Progenitor cell of endocrine pancreas (in vitro differentiated cells): Measurements from ENCODE around the gene LAPTM5. TPM values are rescaled to one million over a fixed set of nuclear protein-coding genes. Genes with fewer than 3 reads are reported as not detected.

ENCODE experiments used
- DNase-seq: peaks from one replicate; pipeline ENCODE4 v3.0.0; 2021; ENCODE audit warnings: low spot score; ENCODE audit not compliant: unreplicated experiment
- H3K27ac Mint-ChIP-seq: 2 replicates; pipeline ENCODE4 v1.8.0; 2021; ENCODE audit warnings: mild to moderate bottlenecking, moderate library complexity, mixed read lengths
- H3K27me3 Mint-ChIP-seq: 2 replicates; pipeline ENCODE4 v1.8.0; 2021; ENCODE audit warnings: mixed read lengths
- H3K36me3 Mint-ChIP-seq: 2 replicates; pipeline ENCODE4 v1.8.0; 2022; ENCODE audit warnings: mixed read lengths; ENCODE audit not compliant: insufficient read depth
- H3K4me1 Mint-ChIP-seq: 2 replicates; pipeline ENCODE4 v1.8.0; 2021; ENCODE audit warnings: low read depth, mixed read lengths
- H3K4me3 Mint-ChIP-seq: 2 replicates; pipeline ENCODE4 v1.8.0; 2021; ENCODE audit warnings: low read depth, mild to moderate bottlenecking, moderate library complexity, mixed read lengths
- H3K9me3 Mint-ChIP-seq: 2 replicates; pipeline ENCODE4 v1.8.0; 2021; ENCODE audit warnings: low read depth, mixed read lengths
- total RNA-seq: library from RNA; stranded (reverse); gene quantifications from 2 replicates; pipeline ENCODE4 v1.2.1, GENCODE V29; 2021
- TF ChIP-seq, protein P1 (sequence below): fragments of 200-600 bp; sonication (generic); IDR thresholded peaks from one replicate; pipeline ENCODE4 v1.5.0; 2021; ENCODE audit warnings: antibody characterized with exemption, mild to moderate bottlenecking; ENCODE audit not compliant: unreplicated experiment

LAPTM5 gene
- total RNA-seq, 1 donor from 2014 or later, result not detected

GRCh38 chr1:30687886-30688285 lies 69.7 kb downstream of the LAPTM5 start:
- H3K9me3 Mint-ChIP-seq, result no peaks in the 10 kb centered on the region
- H3K27me3 Mint-ChIP-seq, result peaks cover 26% of the 10 kb centered on the region
- peaks cover 3% of the 10 kb centered on the region for H3K4me1 Mint-ChIP-seq
- TF ChIP-seq, protein P1, sequence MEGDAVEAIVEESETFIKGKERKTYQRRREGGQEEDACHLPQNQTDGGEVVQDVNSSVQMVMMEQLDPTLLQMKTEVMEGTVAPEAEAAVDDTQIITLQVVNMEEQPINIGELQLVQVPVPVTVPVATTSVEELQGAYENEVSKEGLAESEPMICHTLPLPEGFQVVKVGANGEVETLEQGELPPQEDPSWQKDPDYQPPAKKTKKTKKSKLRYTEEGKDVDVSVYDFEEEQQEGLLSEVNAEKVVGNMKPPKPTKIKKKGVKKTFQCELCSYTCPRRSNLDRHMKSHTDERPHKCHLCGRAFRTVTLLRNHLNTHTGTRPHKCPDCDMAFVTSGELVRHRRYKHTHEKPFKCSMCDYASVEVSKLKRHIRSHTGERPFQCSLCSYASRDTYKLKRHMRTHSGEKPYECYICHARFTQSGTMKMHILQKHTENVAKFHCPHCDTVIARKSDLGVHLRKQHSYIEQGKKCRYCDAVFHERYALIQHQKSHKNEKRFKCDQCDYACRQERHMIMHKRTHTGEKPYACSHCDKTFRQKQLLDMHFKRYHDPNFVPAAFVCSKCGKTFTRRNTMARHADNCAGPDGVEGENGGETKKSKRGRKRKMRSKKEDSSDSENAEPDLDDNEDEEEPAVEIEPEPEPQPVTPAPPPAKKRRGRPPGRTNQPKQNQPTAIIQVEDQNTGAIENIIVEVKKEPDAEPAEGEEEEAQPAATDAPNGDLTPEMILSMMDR, result no peak
- H3K4me3 Mint-ChIP-seq, result no peak overlapping the region
- no peaks in the 10 kb centered on the region for H3K36me3 Mint-ChIP-seq
- DNase-seq, result no peak
- H3K27ac Mint-ChIP-seq, result no peak overlapping the region

GRCh38 chr1:30686236-30686935 lies 71.2 kb downstream of the LAPTM5 start:
- no peak for DNase-seq
- H3K27ac Mint-ChIP-seq, result peak overlapping the region; percentile 74
- H3K27me3 Mint-ChIP-seq, result peaks cover 19% of the 10 kb centered on the region
- H3K9me3 Mint-ChIP-seq, result no peaks in the 10 kb centered on the region
- no peaks in the 10 kb centered on the region for H3K36me3 Mint-ChIP-seq
- peaks cover 3% of the 10 kb centered on the region for H3K4me1 Mint-ChIP-seq
- H3K4me3 Mint-ChIP-seq, result no peak overlapping the region
- TF ChIP-seq, protein P1, result no peak

- no peak for DNase-seq
- Mint-ChIP-seq H3K36me3 (no peaks in the 10 kb centered on the region), H3K27ac (peak overlapping the region; percentile 74), H3K27me3 (peaks cover 18% of the 10 kb centered on the region), H3K9me3 (no peaks in the 10 kb centered on the region), H3K4me3 (peak overlapping the region; percentile 59), H3K4me1 (peaks cover 3% of the 10 kb centered on the region)
- TF ChIP-seq, protein P1, result no peak
Observed at GRCh38 chr1:30685796-30686165, 71.8 kb downstream of the LAPTM5 start.

DNA sequence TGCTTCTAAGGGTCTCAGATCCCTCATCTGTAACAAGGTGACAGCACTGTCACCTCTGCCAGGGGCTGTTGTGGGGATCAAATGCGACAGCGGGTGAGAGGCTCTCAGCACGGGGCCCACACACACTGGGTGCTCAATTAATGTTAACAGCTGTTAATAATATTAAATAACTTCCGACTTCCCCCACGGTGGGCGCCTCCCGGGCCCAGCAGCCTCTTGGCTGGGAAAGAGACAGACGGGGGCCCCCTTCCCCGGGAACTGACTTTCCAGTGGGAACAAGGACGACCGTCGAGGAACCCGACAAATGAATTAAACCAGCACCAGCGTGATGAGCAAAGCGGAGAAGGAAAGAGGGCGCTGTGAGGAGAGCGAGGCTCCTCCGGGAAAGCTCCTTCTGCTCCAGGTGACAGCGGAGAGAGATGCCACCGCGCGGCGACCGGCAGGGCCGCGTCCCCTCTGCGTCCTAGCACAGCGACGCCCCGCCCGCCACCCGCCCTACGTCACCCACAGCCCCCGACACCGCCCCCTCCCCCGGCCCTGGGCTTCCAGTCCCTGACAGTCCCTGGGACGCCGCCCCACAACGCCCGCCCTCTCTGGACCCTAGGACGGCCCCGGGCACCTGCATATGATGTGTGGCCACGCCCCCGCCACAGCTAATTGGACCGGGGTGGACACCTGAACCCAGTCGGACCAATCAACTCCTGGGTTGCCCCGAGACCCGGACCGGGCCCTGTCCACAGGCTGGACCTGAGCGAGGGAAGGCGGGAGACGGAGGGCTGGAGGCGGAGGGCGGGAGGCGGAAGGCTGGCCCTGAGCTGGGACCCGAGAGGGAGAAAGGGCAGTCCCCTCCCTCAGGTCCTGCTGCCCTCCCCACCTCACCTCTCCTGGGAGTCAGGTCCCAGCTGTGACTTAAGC lies 72.4 kb downstream of the LAPTM5 start:
- DNase-seq, result peak; percentile 94
- Mint-ChIP-seq H3K4me3 (peak overlapping the region; percentile 75), H3K27ac (peak overlapping the region; percentile 74), H3K36me3 (no peaks in the 10 kb centered on the region), H3K4me1 (peaks cover 3% of the 10 kb centered on the region), H3K27me3 (peaks cover 16% of the 10 kb centered on the region), H3K9me3 (no peaks in the 10 kb centered on the region)
- TF ChIP-seq, protein P1, result peak; percentile 58

DNA sequence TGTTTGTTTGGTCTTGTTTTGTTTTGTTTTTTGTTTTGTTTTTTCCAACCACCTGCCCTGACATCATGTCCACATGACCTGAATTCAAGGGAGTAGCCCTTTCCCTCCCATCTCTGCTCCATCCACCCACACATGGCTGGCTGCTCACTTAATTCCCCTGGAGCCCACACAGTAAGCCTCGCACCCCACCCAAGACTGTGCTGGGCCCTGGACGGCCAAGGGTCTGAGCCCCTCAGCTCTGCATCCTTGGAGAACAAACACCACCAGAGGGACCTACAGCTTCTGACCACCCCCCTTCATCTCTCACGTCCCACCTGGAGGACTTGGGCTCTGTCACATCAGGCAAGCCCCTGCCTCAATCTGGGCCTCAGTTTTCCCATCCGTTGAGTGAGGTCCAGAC lies 73.3 kb downstream of the LAPTM5 start:
- H3K4me3 Mint-ChIP-seq, result no peak overlapping the region
- peaks cover 3% of the 10 kb centered on the region for H3K4me1 Mint-ChIP-seq
- DNase-seq, result no peak
- H3K9me3 Mint-ChIP-seq, result no peaks in the 10 kb centered on the region
- TF ChIP-seq, protein P1, result no peak
- no peaks in the 10 kb centered on the region for H3K36me3 Mint-ChIP-seq
- H3K27me3 Mint-ChIP-seq, result peaks cover 13% of the 10 kb centered on the region
- H3K27ac Mint-ChIP-seq, result no peak overlapping the region
